Measurements from ENCODE around the gene PRKG2.
A peak's percentile ranks its signal among the peaks of the same experiment; 100 is the strongest.

PRKG2 gene

GRCh38 chr4:81214144-81214880 lies 710 bp downstream of the PRKG2 start:
- peaks cover 7 to 10% of the 10 kb centered on the region in 2 experiments for H3K4me1 ChIP-seq (ENCODE audit: control insufficient read depth in 1 of 2, insufficient read depth in 2 of 2, low read length in 2 of 2)
- no peak overlapping the region for H3K23ac ChIP-seq (ENCODE audit: low read length)
- H3K4me2 ChIP-seq (ENCODE audit: low read length) = peak overlapping the region; percentile 97
- no CpG with 5 or more reads among the region's 34 CpGs for WGBS (ENCODE audit: extremely low coverage, insufficient coverage, insufficient read length)
- no peak for DNase-seq
- H2BK12ac ChIP-seq (ENCODE audit: low read length) = no peak overlapping the region
- H3K14ac ChIP-seq (ENCODE audit: low read length) = no peak overlapping the region
- H2AFZ ChIP-seq (ENCODE audit: insufficient read depth, low read length, poor library complexity) = no peak overlapping the region
- no peak overlapping the region for H4K91ac ChIP-seq (ENCODE audit: low read depth, low read length)
- no peak overlapping the region for H3K4ac ChIP-seq (ENCODE audit: low read depth, low read length)
- peaks cover 36% of the 10 kb centered on the region for H3K27me3 ChIP-seq (ENCODE audit: insufficient read depth, low read length)
- H4K12ac ChIP-seq (ENCODE audit: low read depth, low read length) = no peak overlapping the region
- no peak overlapping the region for H2BK5ac ChIP-seq (ENCODE audit: low read depth, low read length, poor library complexity)
- H3K79me2 ChIP-seq (ENCODE audit: control insufficient read depth, insufficient read depth, low read length, poor library complexity) = no peaks in the 10 kb centered on the region
- H3K36me3 ChIP-seq (ENCODE audit: control insufficient read depth in 1 of 2, insufficient read depth in 2 of 2, low read length in 2 of 2) = no peaks in the 10 kb centered on the region
- H4K8ac ChIP-seq (ENCODE audit: low read depth, low read length) = no peak overlapping the region
- no peak overlapping the region for H3K27ac ChIP-seq (ENCODE audit: low read depth, low read length)
- no peak overlapping the region for H2AK5ac ChIP-seq (ENCODE audit: low read length)
- H3K79me1 ChIP-seq (ENCODE audit: low read length) = no peaks in the 10 kb centered on the region
- H2BK120ac ChIP-seq (ENCODE audit: insufficient read depth, low read length, poor library complexity) = no peak overlapping the region
- H3K18ac ChIP-seq (ENCODE audit: low read length) = no peak overlapping the region
- no peak overlapping the region for H3K9ac ChIP-seq (ENCODE audit: low read length)
- peaks cover 5% of the 10 kb centered on the region for H3K9me3 ChIP-seq (ENCODE audit: insufficient read depth, low read depth, low read length)
- peak overlapping the region; percentile 61 for H3K4me3 ChIP-seq (ENCODE audit: low read depth, low read length)

DNA sequence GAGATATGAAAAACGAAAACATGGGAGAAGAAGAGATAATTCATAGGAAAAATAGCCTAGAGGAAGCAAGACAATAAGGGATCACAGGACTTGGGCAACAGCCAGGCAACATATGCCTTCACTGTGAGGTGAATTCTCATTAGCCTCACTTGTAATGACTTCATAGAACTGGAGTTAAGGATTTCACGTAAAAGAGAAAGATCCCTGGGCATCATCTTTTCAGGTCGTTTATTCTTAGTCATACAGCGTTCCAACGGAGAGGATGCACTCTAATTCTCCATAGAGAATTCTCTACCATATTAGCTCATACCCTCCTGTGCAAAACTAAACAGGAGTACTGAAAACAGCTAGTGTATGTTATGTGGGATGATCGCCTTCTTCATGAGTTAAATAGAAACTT lies 1.4 kb downstream of the PRKG2 start:
- Histone ChIP-seq H3K27me3 (ENCODE audit: insufficient read depth, low read length) (peaks cover 36% of the 10 kb centered on the region), H4K91ac (ENCODE audit: low read depth, low read length) (no peak overlapping the region), H3K79me2 (ENCODE audit: control insufficient read depth, insufficient read depth, low read length, poor library complexity) (no peaks in the 10 kb centered on the region), H3K9ac (ENCODE audit: low read length) (no peak overlapping the region), H3K36me3 (ENCODE audit: control insufficient read depth in 1 of 2, insufficient read depth in 2 of 2, low read length in 2 of 2) (no peaks in the 10 kb centered on the region), H3K79me1 (ENCODE audit: low read length) (no peaks in the 10 kb centered on the region), H3K4me3 (ENCODE audit: low read depth, low read length) (no peak overlapping the region), H4K8ac (ENCODE audit: low read depth, low read length) (no peak overlapping the region), H2AFZ (ENCODE audit: insufficient read depth, low read length, poor library complexity) (no peak overlapping the region), H2AK5ac (ENCODE audit: low read length) (no peak overlapping the region), H3K14ac (ENCODE audit: low read length) (no peak overlapping the region), H4K12ac (ENCODE audit: low read depth, low read length) (no peak overlapping the region), H2BK120ac (ENCODE audit: insufficient read depth, low read length, poor library complexity) (no peak overlapping the region), H2BK5ac (ENCODE audit: low read depth, low read length, poor library complexity) (no peak overlapping the region), H3K4me2 (ENCODE audit: low read length) (no peak overlapping the region), H3K23ac (ENCODE audit: low read length) (no peak overlapping the region), H2BK12ac (ENCODE audit: low read length) (no peak overlapping the region), H3K4me1 (ENCODE audit: control insufficient read depth in 1 of 2, insufficient read depth in 2 of 2, low read length in 2 of 2) (peaks cover 7 to 10% of the 10 kb centered on the region in 2 experiments), H3K18ac (ENCODE audit: low read length) (no peak overlapping the region), H3K4ac (ENCODE audit: low read depth, low read length) (no peak overlapping the region), H3K27ac (ENCODE audit: low read depth, low read length) (no peak overlapping the region), H3K9me3 (ENCODE audit: insufficient read depth, low read depth, low read length) (peaks cover 5% of the 10 kb centered on the region)
- DNase-seq = no peak
- no CpG with 5 or more reads among the region's 6 CpGs for WGBS (ENCODE audit: extremely low coverage, insufficient coverage, insufficient read length)

GRCh38 chr4:81211956-81212355 lies 3.1 kb downstream of the PRKG2 start:
- no peak for DNase-seq
- Histone ChIP-seq H3K18ac (ENCODE audit: low read length) (no peak overlapping the region), H3K4me1 (ENCODE audit: control insufficient read depth in 1 of 2, insufficient read depth in 2 of 2, low read length in 2 of 2) (peaks cover 7 to 10% of the 10 kb centered on the region in 2 experiments), H3K23ac (ENCODE audit: low read length) (no peak overlapping the region), H4K8ac (ENCODE audit: low read depth, low read length) (no peak overlapping the region), H3K4me3 (ENCODE audit: low read depth, low read length) (no peak overlapping the region), H4K12ac (ENCODE audit: low read depth, low read length) (no peak overlapping the region), H4K91ac (ENCODE audit: low read depth, low read length) (no peak overlapping the region), H2AK5ac (ENCODE audit: low read length) (no peak overlapping the region), H3K79me1 (ENCODE audit: low read length) (no peaks in the 10 kb centered on the region), H2BK12ac (ENCODE audit: low read length) (no peak overlapping the region), H3K4ac (ENCODE audit: low read depth, low read length) (no peak overlapping the region), H2BK5ac (ENCODE audit: low read depth, low read length, poor library complexity) (no peak overlapping the region), H3K36me3 (ENCODE audit: control insufficient read depth in 1 of 2, insufficient read depth in 2 of 2, low read length in 2 of 2) (no peaks in the 10 kb centered on the region), H3K4me2 (ENCODE audit: low read length) (no peak overlapping the region), H3K79me2 (ENCODE audit: control insufficient read depth, insufficient read depth, low read length, poor library complexity) (no peaks in the 10 kb centered on the region), H2AFZ (ENCODE audit: insufficient read depth, low read length, poor library complexity) (no peak overlapping the region), H2BK120ac (ENCODE audit: insufficient read depth, low read length, poor library complexity) (no peak overlapping the region), H3K9me3 (ENCODE audit: insufficient read depth, low read depth, low read length) (peaks cover 5% of the 10 kb centered on the region), H3K14ac (ENCODE audit: low read length) (no peak overlapping the region), H3K27me3 (ENCODE audit: insufficient read depth, low read length) (peaks cover 36% of the 10 kb centered on the region), H3K27ac (ENCODE audit: low read depth, low read length) (no peak overlapping the region), H3K9ac (ENCODE audit: low read length) (no peak overlapping the region)
- WGBS (ENCODE audit: extremely low coverage, insufficient coverage, insufficient read length) = no CpG with 5 or more reads among the region's 3 CpGs

- H3K79me2 ChIP-seq (ENCODE audit: control insufficient read depth, insufficient read depth, low read length, poor library complexity) = no peaks in the 10 kb centered on the region
- H3K9ac ChIP-seq (ENCODE audit: low read length) = no peak overlapping the region
- H4K8ac ChIP-seq (ENCODE audit: low read depth, low read length) = no peak overlapping the region
- no peaks in the 10 kb centered on the region for H3K9me3 ChIP-seq (ENCODE audit: insufficient read depth, low read depth, low read length)
- H3K14ac ChIP-seq (ENCODE audit: low read length) = no peak overlapping the region
- H3K18ac ChIP-seq (ENCODE audit: low read length) = no peak overlapping the region
- no peak overlapping the region for H3K4me3 ChIP-seq (ENCODE audit: low read depth, low read length)
- H3K4me2 ChIP-seq (ENCODE audit: low read length) = no peak overlapping the region
- no peak overlapping the region for H2BK120ac ChIP-seq (ENCODE audit: insufficient read depth, low read length, poor library complexity)
- no peak overlapping the region for H2AFZ ChIP-seq (ENCODE audit: insufficient read depth, low read length, poor library complexity)
- H2BK12ac ChIP-seq (ENCODE audit: low read length) = no peak overlapping the region
- H3K36me3 ChIP-seq (ENCODE audit: control insufficient read depth in 1 of 2, insufficient read depth in 2 of 2, low read length in 2 of 2) = no peaks in the 10 kb centered on the region
- H4K91ac ChIP-seq (ENCODE audit: low read depth, low read length) = no peak overlapping the region
- H4K12ac ChIP-seq (ENCODE audit: low read depth, low read length) = no peak overlapping the region
- H3K79me1 ChIP-seq (ENCODE audit: low read length) = no peaks in the 10 kb centered on the region
- H2AK5ac ChIP-seq (ENCODE audit: low read length) = no peak overlapping the region
- H3K23ac ChIP-seq (ENCODE audit: low read length) = no peak overlapping the region
- WGBS (ENCODE audit: extremely low coverage, insufficient coverage, insufficient read length) = no CpG with 5 or more reads among the region's 1 CpG
- H3K27me3 ChIP-seq (ENCODE audit: insufficient read depth, low read length) = peaks cover 8% of the 10 kb centered on the region
- DNase-seq = peak in 1 of 2 donors; percentile 44
- no peaks in the 10 kb centered on the region for H3K4me1 ChIP-seq (ENCODE audit: control insufficient read depth in 1 of 2, insufficient read depth in 2 of 2, low read length in 2 of 2)
- H3K27ac ChIP-seq (ENCODE audit: low read depth, low read length) = no peak overlapping the region
- no peak overlapping the region for H3K4ac ChIP-seq (ENCODE audit: low read depth, low read length)
- H2BK5ac ChIP-seq (ENCODE audit: low read depth, low read length, poor library complexity) = no peak overlapping the region
These were observed 7.2 kb downstream of the PRKG2 start for GRCh38 chr4:81207828-81208227.
